GM23338 (cell line): ENCODE data around the gene ING5. TPM values are rescaled to one million over a fixed set of nuclear protein-coding genes. Genes with fewer than 3 reads are reported as not detected.

Experiments used
- ATAC-seq: fragments of 200-7000 bp; cut with Tn5 transposase; 3 replicates; pipeline ENCODE4 v1.9.1; 2020
- DNase-seq: peaks from one replicate; pipeline ENCODE4 v3.0.0-alpha.2; 2015; ENCODE audit warnings: low spot score
- H2AFZ ChIP-seq: fragments of 200-600 bp; sonication (generic); 2 replicates; pipeline ENCODE4 v1.8.0; 2016; ENCODE audit warnings: antibody characterized with exemption, mild to moderate bottlenecking, moderate library complexity
- H3F3A ChIP-seq: fragments of 200-600 bp; sonication (generic); replicated peaks from 2 replicates; pipeline ENCODE4 v1.8.0; 2017; ENCODE audit warnings: antibody characterized with exemption, mixed run types, low read depth
- H3K27ac ChIP-seq: fragments of 200-600 bp; sonication (generic); 2 replicates; pipeline ENCODE4 v1.6.1; 2016; ENCODE audit warnings: low read depth
- H3K27me3 ChIP-seq: fragments of 200-600 bp; sonication (generic); 2 replicates; pipeline ENCODE4 v1.8.0; 2016; ENCODE audit warnings: mild to moderate bottlenecking, mixed run types, moderate library complexity; ENCODE audit not compliant: insufficient read depth
- H3K36me3 ChIP-seq: fragments of 200-600 bp; sonication (generic); 2 replicates; pipeline ENCODE4 v1.8.0; 2016; ENCODE audit warnings: mild to moderate bottlenecking; ENCODE audit not compliant: insufficient read depth
- H3K4me1 ChIP-seq: fragments of 200-600 bp; sonication (generic); 2 replicates; pipeline ENCODE4 v1.8.0; 2016; ENCODE audit warnings: mild to moderate bottlenecking, moderate library complexity; ENCODE audit not compliant: insufficient read depth
- H3K4me2 ChIP-seq: fragments of 200-600 bp; sonication (generic); 2 replicates; pipeline ENCODE4 v1.7.1; 2017; ENCODE audit warnings: mixed run types
- H3K4me3 ChIP-seq: fragments of 200-600 bp; sonication (generic); 2 replicates; pipeline ENCODE4 v1.6.1; 2016; ENCODE audit warnings: mixed run types
- H3K79me2 ChIP-seq: fragments of 200-600 bp; sonication (generic); replicated peaks from 2 replicates; pipeline ENCODE4 v1.8.0; 2017; ENCODE audit warnings: mild to moderate bottlenecking; ENCODE audit not compliant: insufficient read depth
- H3K9me2 ChIP-seq: fragments of 200-600 bp; sonication (generic); 2 replicates; pipeline ENCODE4 v1.8.0; 2017; ENCODE audit not compliant: insufficient read depth
- H4K20me1 ChIP-seq: fragments of 200-600 bp; sonication (generic); replicated peaks from 2 replicates; pipeline ENCODE4 v1.8.0; 2017; ENCODE audit warnings: mild to moderate bottlenecking; ENCODE audit not compliant: insufficient read depth
- H3K27ac Mint-ChIP-seq: 2 replicates; pipeline ENCODE4 v1.8.0; 2020; ENCODE audit warnings: inconsistent platforms, mild to moderate bottlenecking, moderate library complexity, mixed read lengths
- H3K27me3 Mint-ChIP-seq: 3 replicates; pipeline ENCODE4 v1.8.0; 2022; ENCODE audit warnings: low read depth, mild to moderate bottlenecking, moderate library complexity, mixed read lengths, inconsistent platforms; ENCODE audit not compliant: insufficient read depth, poor library complexity
- H3K36me3 Mint-ChIP-seq: 3 replicates; pipeline ENCODE4 v1.8.0; 2021; ENCODE audit warnings: low read depth, mild to moderate bottlenecking, inconsistent platforms, moderate library complexity, mixed read lengths
- H3K4me1 Mint-ChIP-seq: 3 replicates; pipeline ENCODE4 v1.8.0; 2020; ENCODE audit warnings: mild to moderate bottlenecking, inconsistent platforms, mixed read lengths
- H3K4me3 Mint-ChIP-seq: 3 replicates; pipeline ENCODE4 v1.8.0; 2021; ENCODE audit warnings: moderate library complexity, mild to moderate bottlenecking, inconsistent platforms, mixed read lengths
- H3K9me3 Mint-ChIP-seq: 3 replicates; pipeline ENCODE4 v1.8.0; 2020; ENCODE audit warnings: moderate library complexity, mild to moderate bottlenecking, inconsistent platforms, mixed read lengths
- CREB1 ChIP-seq: fragments of 250-450 bp; sonication (Bioruptor Pico); IDR thresholded peaks from 2 replicates; pipeline ENCODE4 v1.5.0; 2020; ENCODE audit warnings: low read depth, mild to moderate bottlenecking, moderate library complexity
- CTCF ChIP-seq, 2 experiments: fragments of 200-600 bp in 1 of 2; sonication (generic) in 1 of 2; conservative IDR thresholded peaks; 2 replicates each; pipeline versions ENCODE4 v1.5.1 to v1.6.1; 2016 to 2017; ENCODE audit warnings: antibody characterized with exemption in 2 of 2, low read depth in 2 of 2, mild to moderate bottlenecking in 2 of 2, moderate library complexity in 1 of 2
- ETS1 ChIP-seq: IDR thresholded peaks from 2 replicates; pipeline ENCODE4 v1.6.1; 2016; ENCODE audit warnings: antibody characterized with exemption
- EZH2 ChIP-seq: fragments of 200-600 bp; sonication (generic); IDR thresholded peaks from one replicate; pipeline ENCODE4 v1.8.0; 2017; ENCODE audit warnings: antibody characterized with exemption, mild to moderate bottlenecking, low read depth; ENCODE audit not compliant: unreplicated experiment
- JUNB ChIP-seq: IDR thresholded peaks from one replicate; pipeline ENCODE4 v1.6.1; 2016; ENCODE audit warnings: antibody characterized with exemption; ENCODE audit not compliant: unreplicated experiment
- NANOG ChIP-seq: IDR thresholded peaks from 2 replicates; pipeline ENCODE4 v1.6.1; 2016; ENCODE audit warnings: antibody characterized with exemption, borderline replicate concordance
- POLR2AphosphoS5 ChIP-seq: IDR thresholded peaks from 2 replicates; pipeline ENCODE4 v1.6.1; 2016; ENCODE audit warnings: antibody characterized with exemption, low read depth
- STAT1 ChIP-seq: IDR thresholded peaks from one replicate; pipeline ENCODE4 v1.6.1; 2016; ENCODE audit warnings: antibody characterized with exemption; ENCODE audit not compliant: unreplicated experiment
- ZNF114 ChIP-seq: fragments of 250-450 bp; sonication (Bioruptor Pico); IDR thresholded peaks from 2 replicates; pipeline ENCODE4 v1.5.0; 2020; ENCODE audit warnings: mild to moderate bottlenecking, moderate library complexity
- ZNF331 ChIP-seq: fragments of 250-450 bp; sonication (Bioruptor Pico); IDR thresholded peaks from 2 replicates; pipeline ENCODE4 v1.5.0; 2020; ENCODE audit warnings: low read depth, mild to moderate bottlenecking, moderate library complexity
- polyA plus RNA-seq: library from polyadenylated mRNA; unstranded; fragments of >200 nt; fragmentation: Nextera tagmentation; extraction: Ambion mirVana; gene quantifications from 2 replicates; pipeline ENCODE4 v1.2.1, GENCODE V29; 2016
- total RNA-seq: library from RNA; depleted of rRNA; stranded (reverse); fragments of >200 nt; shearing (Covaris generic); gene quantifications from 2 replicates; pipeline ENCODE4 v1.2.3, GENCODE V29; 2014

The ING5 gene
- total and polyA plus RNA-seq, 2 experiments from 2014 or later, result 25.7 to 42.5 TPM

GRCh38 chr2:241665731-241666440, 36.0 kb upstream of the ING5 start:
- peaks cover 4% of the 10 kb centered on the region; the same call in 1 of the 2 replicates for H3K36me3 ChIP-seq
- H2AFZ ChIP-seq, result no peak overlapping the region
- no peak overlapping the region for H3K4me3 ChIP-seq
- TF ChIP-seq NANOG, result no peak
- no peak for TF ChIP-seq POLR2AphosphoS5
- no peak for TF ChIP-seq ZNF114 (CRISPR knock-in tag)
- TF ChIP-seq JUNB, result no peak
- no peak for TF ChIP-seq ETS1
- no peak for TF ChIP-seq CTCF (conservative IDR thresholded peaks at IDR 0.05; ENCODE audit: low read depth in 2 of 2)
- TF ChIP-seq EZH2, result no peak
- no peak for TF ChIP-seq STAT1
- no peak for TF ChIP-seq CREB1
- no peak for TF ChIP-seq ZNF331 (CRISPR knock-in tag)
- ATAC-seq, result no peak
- H3K9me3 Mint-ChIP-seq, result no peaks in the 10 kb centered on the region; the same call in 2 of the 3 replicates
- no peak overlapping the region for H3K27ac Mint-ChIP-seq
- H3K9me2 ChIP-seq, result no peaks in the 10 kb centered on the region
- peaks cover 4% of the 10 kb centered on the region; the same call in 2 of the 3 replicates for H3K4me1 Mint-ChIP-seq
- H3K4me2 ChIP-seq, result no peak overlapping the region
- peaks cover 50% of the 10 kb centered on the region for H3K36me3 Mint-ChIP-seq
- H3K4me1 ChIP-seq, result no peaks in the 10 kb centered on the region
- peaks cover 4% of the 10 kb centered on the region for H4K20me1 ChIP-seq
- H3K27ac ChIP-seq, result no peak overlapping the region
- no peak overlapping the region for H3K4me3 Mint-ChIP-seq
- H3K27me3 Mint-ChIP-seq, result peaks cover 9% of the 10 kb centered on the region
- DNase-seq, result no peak
- no peaks in the 10 kb centered on the region for H3K27me3 ChIP-seq
- H3K79me2 ChIP-seq, result no peaks in the 10 kb centered on the region
- H3F3A ChIP-seq, result 0 out of 2 replicates have a peak, but pooled peaks cover 2% of the 10 kb centered on the region

- DNase-seq, result peak; percentile 37
- TF ChIP-seq CTCF (conservative IDR thresholded peaks at IDR 0.05; ENCODE audit: low read depth in 2 of 2) (no peak), STAT1 (no peak), NANOG (no peak), ETS1 (no peak)
Measured at GRCh38 chr2:241666627-241667400, 35.0 kb upstream of the ING5 start.

More at GRCh38 chr2:241666627-241667400, 35.0 kb upstream of the ING5 start:
- H3K4me3 Mint-ChIP-seq, result no peak overlapping the region
- Histone ChIP-seq H2AFZ (no peak overlapping the region), H3K36me3 (peaks cover 4% of the 10 kb centered on the region; the same call in 1 of the 2 replicates), H4K20me1 (peaks cover 4% of the 10 kb centered on the region), H3K4me3 (no peak overlapping the region), H3K27me3 (no peaks in the 10 kb centered on the region), H3K27ac (no peak overlapping the region), H3K79me2 (no peaks in the 10 kb centered on the region), H3K9me2 (no peaks in the 10 kb centered on the region), H3F3A (0 out of 2 replicates have a peak, but pooled peaks cover 2% of the 10 kb centered on the region), H3K4me2 (no peak overlapping the region), H3K4me1 (no peaks in the 10 kb centered on the region)
- H3K36me3 Mint-ChIP-seq, result peaks cover 45% of the 10 kb centered on the region
- H3K27ac Mint-ChIP-seq, result no peak overlapping the region
- no peak for ATAC-seq
- H3K27me3 Mint-ChIP-seq, result peaks cover 9% of the 10 kb centered on the region
- peaks cover 4% of the 10 kb centered on the region; the same call in 2 of the 3 replicates for H3K4me1 Mint-ChIP-seq
- no peaks in the 10 kb centered on the region; the same call in 2 of the 3 replicates for H3K9me3 Mint-ChIP-seq
